ENCODE data around the gene ZNF385B. TPM values are rescaled to one million over a fixed set of nuclear protein-coding genes. Genes with fewer than 3 reads are reported as not detected.

ZNF385B gene
- total RNA-seq, 4 donors from 2014 or later, result 9.7 to 24.9 (median 11.4) TPM

DNA sequence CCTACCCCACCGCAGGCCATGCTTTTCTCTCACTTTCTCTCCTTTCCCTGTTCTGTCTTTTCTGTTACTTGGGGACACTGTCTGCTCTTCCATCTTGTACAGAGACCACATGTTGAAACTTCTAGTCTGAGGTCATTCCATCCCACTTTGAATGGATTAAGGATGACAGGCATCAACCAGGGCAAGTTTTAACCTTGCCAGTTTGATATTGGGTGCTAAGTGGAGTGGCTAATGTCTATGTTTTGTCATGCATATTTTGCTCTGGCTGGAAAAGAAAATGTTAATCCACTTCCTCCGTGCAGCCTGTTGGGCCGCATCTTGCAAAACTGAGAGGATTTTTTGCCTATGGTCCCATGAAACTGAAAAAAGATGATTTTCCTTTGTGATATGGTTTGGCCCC lies 391.3 kb downstream of the ZNF385B start:
- TF ChIP-seq POLR2A (IDR thresholded peaks at IDR 0.05), result no peak
- TF ChIP-seq, protein P1, sequence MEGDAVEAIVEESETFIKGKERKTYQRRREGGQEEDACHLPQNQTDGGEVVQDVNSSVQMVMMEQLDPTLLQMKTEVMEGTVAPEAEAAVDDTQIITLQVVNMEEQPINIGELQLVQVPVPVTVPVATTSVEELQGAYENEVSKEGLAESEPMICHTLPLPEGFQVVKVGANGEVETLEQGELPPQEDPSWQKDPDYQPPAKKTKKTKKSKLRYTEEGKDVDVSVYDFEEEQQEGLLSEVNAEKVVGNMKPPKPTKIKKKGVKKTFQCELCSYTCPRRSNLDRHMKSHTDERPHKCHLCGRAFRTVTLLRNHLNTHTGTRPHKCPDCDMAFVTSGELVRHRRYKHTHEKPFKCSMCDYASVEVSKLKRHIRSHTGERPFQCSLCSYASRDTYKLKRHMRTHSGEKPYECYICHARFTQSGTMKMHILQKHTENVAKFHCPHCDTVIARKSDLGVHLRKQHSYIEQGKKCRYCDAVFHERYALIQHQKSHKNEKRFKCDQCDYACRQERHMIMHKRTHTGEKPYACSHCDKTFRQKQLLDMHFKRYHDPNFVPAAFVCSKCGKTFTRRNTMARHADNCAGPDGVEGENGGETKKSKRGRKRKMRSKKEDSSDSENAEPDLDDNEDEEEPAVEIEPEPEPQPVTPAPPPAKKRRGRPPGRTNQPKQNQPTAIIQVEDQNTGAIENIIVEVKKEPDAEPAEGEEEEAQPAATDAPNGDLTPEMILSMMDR (IDR thresholded peaks at IDR 0.05 in 4 of 5, conservative IDR thresholded peaks at IDR 0.05 in 1 of 5), result no peak
- no peaks in the 10 kb centered on the region for H3K27me3 ChIP-seq
- H3K9me3 ChIP-seq, result no peaks in the 10 kb centered on the region
- intact Hi-C loops (cut with DNase I; ENCODE audit: low total_unique reads), result no loop called here
- H3K36me3 ChIP-seq, result no peaks in the 10 kb centered on the region
- ATAC-seq (no peak), DNase-seq (no peak)
- no peak overlapping the region for H3K27ac ChIP-seq
- no peak overlapping the region for H3K4me3 ChIP-seq
- no peaks in the 10 kb centered on the region for H3K4me1 ChIP-seq
- in situ Hi-C loops (cut with MboI; ENCODE audit: low sequenced_read_pairs in 4 of 4), result no loop called here

DNA sequence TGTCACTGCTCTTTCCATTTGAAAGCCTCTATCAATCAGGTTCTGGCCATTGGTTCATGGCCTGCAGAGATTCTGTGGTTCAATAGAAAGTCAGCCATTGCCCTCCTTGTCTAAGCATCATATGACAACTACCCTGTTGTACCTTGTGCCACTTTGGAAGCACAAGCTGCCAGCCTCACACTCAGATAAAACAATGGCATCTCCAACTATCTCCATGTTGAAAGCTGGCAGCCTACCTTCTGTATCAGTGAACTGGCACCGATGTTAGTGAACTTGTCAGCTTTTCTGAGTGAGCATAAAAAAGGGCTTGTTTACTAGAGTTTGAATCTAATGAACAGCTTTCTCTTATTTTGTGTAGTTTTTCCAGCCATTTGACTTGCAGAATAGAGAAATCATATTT lies 393.5 kb downstream of the ZNF385B start:
- Histone ChIP-seq H3K27me3 (no peaks in the 10 kb centered on the region), H3K4me3 (no peak overlapping the region), H3K36me3 (no peaks in the 10 kb centered on the region), H3K4me1 (no peaks in the 10 kb centered on the region), H3K27ac (no peak overlapping the region), H3K9me3 (no peaks in the 10 kb centered on the region)
- TF ChIP-seq POLR2A (IDR thresholded peaks at IDR 0.05), result no peak
- TF ChIP-seq, protein P1 (IDR thresholded peaks at IDR 0.05 in 4 of 5, conservative IDR thresholded peaks at IDR 0.05 in 1 of 5), result no peak
- intact Hi-C loops (cut with DNase I; ENCODE audit: low total_unique reads) (no loop called here), in situ Hi-C loops (cut with MboI; ENCODE audit: low sequenced_read_pairs in 4 of 4) (no loop called here)
- ATAC-seq (no peak), DNase-seq (no peak)

DNA sequence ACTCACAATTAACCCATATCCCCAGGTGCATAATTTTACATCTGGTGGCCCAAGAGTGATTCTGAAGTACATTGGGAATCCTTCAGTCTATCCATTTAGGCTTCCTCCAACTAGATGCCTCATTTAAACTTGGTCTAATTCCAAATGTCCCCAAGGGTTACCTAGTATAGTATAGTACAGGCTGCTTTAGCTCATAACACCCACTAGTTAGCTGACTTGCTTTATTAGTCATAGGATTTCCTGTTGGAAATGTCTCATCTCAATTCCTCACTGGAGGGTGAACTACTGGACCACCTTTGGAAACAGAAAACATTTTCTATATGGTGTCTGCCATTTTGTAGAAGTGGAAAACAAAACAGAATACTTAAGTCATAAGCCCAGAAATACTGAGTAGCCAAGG lies 394.3 kb downstream of the ZNF385B start:
- DNase-seq (no peak), ATAC-seq (no peak)
- no peaks in the 10 kb centered on the region for H3K9me3 ChIP-seq
- H3K27ac ChIP-seq, result no peak overlapping the region
- no peaks in the 10 kb centered on the region for H3K36me3 ChIP-seq
- no peak overlapping the region for H3K4me3 ChIP-seq
- TF ChIP-seq, protein P1 (IDR thresholded peaks at IDR 0.05 in 4 of 5, conservative IDR thresholded peaks at IDR 0.05 in 1 of 5), result no peak
- no peak for TF ChIP-seq POLR2A (IDR thresholded peaks at IDR 0.05)
- intact Hi-C loops (cut with DNase I; ENCODE audit: low total_unique reads) (no loop called here), in situ Hi-C loops (cut with MboI; ENCODE audit: low sequenced_read_pairs in 4 of 4) (no loop called here)
- H3K27me3 ChIP-seq, result no peaks in the 10 kb centered on the region
- no peaks in the 10 kb centered on the region for H3K4me1 ChIP-seq

DNA sequence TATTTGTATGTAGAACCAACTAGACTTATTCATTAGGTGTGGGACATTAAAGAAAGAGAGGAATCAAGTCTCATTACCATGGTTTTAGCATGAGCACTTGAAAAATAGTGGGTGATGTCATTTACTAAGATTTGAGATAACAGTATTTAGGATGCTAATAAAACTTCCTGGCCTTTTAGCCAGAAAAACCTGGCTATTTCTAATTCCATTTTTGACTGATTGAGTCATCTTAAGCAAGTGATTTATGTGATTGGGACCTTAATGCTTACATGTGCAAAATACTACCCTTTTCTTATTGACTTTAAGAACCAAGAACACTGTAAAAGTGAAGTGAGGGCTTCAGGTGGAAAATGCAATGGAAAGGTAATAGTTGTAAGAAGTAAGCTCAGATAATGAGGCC lies 400.0 kb downstream of the ZNF385B start:
- Histone ChIP-seq H3K4me1 (no peaks in the 10 kb centered on the region), H3K36me3 (no peaks in the 10 kb centered on the region), H3K27ac (no peak overlapping the region), H3K27me3 (no peaks in the 10 kb centered on the region), H3K4me3 (no peak overlapping the region), H3K9me3 (no peaks in the 10 kb centered on the region)
- intact Hi-C loops (cut with DNase I; ENCODE audit: low total_unique reads), result no loop called here
- DNase-seq (no peak), ATAC-seq (no peak)
- in situ Hi-C loops (cut with MboI; ENCODE audit: low sequenced_read_pairs in 4 of 4), result no loop called here
- TF ChIP-seq, protein P1 (IDR thresholded peaks at IDR 0.05 in 4 of 5, conservative IDR thresholded peaks at IDR 0.05 in 1 of 5), result no peak
- TF ChIP-seq POLR2A (IDR thresholded peaks at IDR 0.05), result no peak
